Measurements from ENCODE around the gene RGPD4.
A peak's percentile ranks its signal among the peaks of the same experiment; 100 is the strongest.
"Not testable (repeated sequence)": the region's sequence is repeated elsewhere in the genome, so short reads cannot be mapped to it uniquely, and the experiment has no call there.

RGPD4 gene

GRCh38 chr2:107826749-107827148, at the start of gene RGPD4:
Gene RGPD4 (plus strand): TSS chr2:107826892. CDS start chr2:107827014, 122 bp downstream.
- DNase-seq, result not testable (repeated sequence)

DNA sequence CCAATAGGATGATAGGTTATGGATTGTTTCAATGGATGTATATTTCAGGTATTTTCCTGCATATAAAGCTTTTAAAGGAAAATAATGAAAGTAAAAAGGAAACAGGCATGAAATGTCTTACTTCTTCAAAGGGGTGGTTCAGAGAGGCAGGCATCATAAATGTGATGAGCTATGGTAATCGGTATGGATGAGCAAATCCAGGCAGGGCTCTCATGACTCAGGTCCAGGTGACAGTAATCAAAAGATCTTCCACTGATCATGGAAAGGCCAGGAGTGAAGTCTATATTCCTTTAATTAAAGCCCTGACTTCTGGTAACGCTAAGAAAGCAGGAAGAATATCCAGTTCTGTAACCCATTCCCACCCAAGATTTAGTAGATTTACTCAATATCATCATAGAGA, 48.7 kb upstream of the RGPD4 start:
- no peak for DNase-seq

DNA sequence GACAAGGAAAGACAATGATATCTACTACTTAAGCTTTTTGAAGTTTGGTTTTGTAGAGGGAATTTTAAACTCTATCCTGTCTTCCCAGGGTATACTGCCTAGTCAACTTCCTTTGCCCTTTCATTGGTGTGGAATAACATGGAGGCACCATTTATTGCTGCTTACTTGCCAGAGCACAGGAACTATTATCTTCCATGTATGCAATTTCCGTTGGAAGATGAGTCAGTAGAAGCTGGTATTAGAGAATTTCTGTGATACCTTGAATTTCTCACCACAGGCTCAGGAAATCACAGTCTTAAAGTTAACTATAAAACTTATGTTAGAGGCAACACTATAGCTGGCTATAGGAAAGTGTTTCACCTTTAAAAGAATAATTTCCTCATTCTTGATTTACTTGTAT, 40.9 kb upstream of the RGPD4 start:
- DNase-seq, result no peak

- DNase-seq, result no peak
Observed at GRCh38 chr2:107790837-107791236, 35.9 kb upstream of the RGPD4 start.

- no peak for DNase-seq
Observed at GRCh38 chr2:107801498-107801897, 25.2 kb upstream of the RGPD4 start.

- DNase-seq, result no peak
Observed at GRCh38 chr2:107804608-107805498, 21.8 kb upstream of the RGPD4 start.

GRCh38 chr2:107806901-107807300, 19.8 kb upstream of the RGPD4 start:
- no peak for DNase-seq

- no peak for DNase-seq
Observed at GRCh38 chr2:107807988-107808387, 18.7 kb upstream of the RGPD4 start.

- DNase-seq, result peak in 4 of 51 donors; percentile 2 to 11 (median 6)
Observed at GRCh38 chr2:107808959-107809358, 17.7 kb upstream of the RGPD4 start.

DNA sequence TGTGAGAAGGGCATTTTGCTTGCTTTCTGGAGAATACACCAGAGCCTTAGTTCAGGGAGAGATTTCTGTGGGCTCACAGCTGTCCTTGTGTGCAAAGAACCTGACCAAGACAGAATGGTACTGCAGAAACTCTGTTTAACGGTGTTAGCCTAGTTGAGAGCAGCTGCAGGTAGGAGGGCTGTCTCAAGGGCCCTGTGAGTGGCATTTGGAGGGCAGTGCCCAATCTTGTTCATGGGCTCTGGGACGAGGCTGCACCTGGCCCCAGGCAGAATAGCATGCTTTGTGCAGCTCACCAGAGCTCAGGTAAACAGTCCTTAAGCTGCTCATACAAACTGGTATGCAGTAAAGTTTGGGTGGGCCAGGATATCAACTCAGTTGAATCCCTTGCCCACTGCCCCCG, 16.9 kb upstream of the RGPD4 start:
- DNase-seq, result no peak

DNA sequence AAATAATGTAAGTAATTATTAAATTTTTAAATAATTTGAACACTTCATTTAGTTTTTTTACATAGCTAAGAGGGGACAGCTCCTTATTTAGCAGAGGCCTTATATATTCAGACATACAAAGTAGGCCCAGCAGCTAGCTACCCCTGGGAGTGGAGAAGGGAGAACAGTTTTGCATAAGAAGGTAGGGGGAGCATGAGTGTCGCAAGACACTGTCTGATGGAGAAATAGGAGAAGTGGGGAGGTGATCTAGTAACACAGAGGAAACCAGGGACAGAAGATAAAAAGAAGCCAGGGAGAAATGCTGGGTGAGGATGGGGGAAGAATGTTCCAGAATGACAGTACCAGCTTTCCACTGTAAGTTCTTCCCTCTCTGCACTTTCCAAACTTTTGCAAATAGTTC, 16.0 kb upstream of the RGPD4 start:
- DNase-seq, result no peak

DNA sequence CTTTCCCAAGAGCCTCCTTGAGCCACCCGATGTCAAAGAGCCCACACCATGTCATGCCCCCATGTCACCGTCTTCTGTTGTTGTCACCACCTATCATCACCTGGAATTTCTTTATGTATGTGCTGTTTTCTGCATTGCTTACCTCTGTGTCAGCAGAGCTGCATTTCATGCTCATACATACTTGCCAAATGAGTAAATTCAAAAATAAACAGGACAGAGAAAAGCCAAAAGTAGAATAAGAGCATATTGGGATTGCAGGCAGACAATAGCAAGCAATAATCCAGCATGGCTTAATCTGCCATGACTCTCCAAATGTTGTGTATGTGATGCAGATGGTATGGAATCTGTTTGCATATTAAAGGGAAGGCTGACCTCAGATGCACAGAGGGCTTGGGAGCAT, 15.3 kb upstream of the RGPD4 start:
- no peak for DNase-seq

DNA sequence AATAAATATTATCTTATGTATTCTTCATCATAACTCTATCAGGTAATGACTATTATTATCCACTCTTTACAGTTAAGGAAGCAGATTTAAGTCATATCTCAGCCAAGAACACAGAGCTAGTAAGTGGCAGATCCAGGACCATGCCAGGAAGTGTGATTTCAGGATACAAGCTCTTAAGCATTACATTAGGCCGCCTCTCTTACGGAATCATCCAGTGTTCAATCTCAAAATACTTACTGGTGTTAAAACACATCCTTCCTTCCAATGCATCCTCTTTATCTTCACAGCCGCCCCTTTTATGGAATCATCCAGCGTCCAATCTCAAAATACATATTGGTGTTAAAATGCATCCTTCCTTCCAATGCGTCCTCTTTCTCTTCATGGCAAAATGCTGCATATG, 14.7 kb upstream of the RGPD4 start:
- DNase-seq, result no peak

- no peak for DNase-seq
Observed at GRCh38 chr2:107817378-107817777, 9.3 kb upstream of the RGPD4 start.

GRCh38 chr2:107822302-107822701, 4.4 kb upstream of the RGPD4 start:
- no peak for DNase-seq

DNA sequence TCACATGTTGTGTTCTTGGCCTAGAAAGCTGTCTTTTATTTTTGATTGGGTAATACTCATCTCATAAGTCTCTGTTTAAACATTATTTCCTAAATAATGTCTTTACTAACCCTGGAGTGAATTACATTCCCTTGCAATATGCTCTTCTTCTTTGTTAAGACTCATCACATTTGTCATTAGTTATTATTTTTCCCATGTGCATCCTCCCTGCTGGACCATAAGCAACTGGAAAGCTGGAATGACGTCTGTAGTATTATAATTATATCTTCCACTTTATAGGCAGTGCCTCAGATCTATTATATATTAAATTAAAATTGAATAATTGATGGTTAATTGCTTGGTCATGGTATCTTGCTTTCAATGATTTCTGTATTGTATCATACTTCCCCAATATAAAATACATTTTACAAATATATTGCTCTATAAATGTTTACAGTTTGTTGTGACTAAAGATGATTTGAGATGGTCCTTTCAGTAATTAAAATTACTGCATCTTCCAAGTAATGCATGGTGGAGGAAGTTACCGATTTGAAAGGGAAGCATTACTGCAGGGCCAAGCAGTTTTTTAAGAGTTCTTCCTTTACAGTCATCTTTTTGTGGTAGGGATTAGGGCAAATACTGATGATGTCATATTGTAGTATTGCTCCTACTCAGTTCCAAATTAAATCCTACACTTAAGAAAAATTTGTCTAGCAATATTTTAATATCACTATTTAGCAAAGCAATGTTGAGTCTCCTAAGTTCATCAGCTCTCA, 2.1 kb upstream of the RGPD4 start:
- DNase-seq, result no peak

DNA sequence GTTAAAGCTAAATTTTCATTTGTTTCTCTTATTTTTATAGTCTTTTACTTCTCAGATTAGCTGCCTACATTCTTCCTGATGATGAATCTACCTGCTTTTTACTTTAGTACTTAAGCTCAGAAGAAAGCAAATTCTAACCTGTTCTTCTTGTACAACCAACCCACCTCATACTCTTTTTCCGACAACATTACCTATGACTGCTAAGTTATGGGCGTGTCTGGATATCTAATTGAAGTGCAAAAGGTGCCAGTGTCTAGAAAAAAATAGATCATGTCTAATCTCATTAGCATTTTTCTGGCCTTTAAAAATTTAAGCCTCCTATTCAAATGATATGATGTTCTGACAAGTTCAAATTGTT, 1.5 kb upstream of the RGPD4 start:
- no peak for DNase-seq

GRCh38 chr2:107829514-107829913, 2.8 kb downstream of the RGPD4 start:
- not testable (repeated sequence) for DNase-seq

GRCh38 chr2:107833152-107833551, 6.5 kb downstream of the RGPD4 start:
- DNase-seq, result not testable (repeated sequence)

DNA sequence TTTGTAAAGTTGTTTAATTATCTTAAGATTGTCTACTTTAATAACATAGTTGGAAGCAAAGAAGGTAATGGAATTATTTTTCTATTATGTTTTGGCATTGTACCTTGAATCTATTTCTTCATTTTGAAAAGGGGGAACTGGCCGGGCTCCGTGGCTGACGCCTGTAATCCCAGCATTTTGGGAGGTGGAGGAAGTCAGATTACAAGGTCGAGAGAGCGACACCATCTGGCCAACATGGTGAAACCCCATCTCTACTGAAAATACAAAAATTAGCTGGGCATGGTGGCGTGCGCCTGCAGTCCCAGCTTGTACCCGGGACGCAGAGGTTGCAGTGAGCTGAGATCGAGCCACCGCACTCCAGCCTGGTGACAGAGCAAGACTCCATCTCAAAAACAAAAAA, 6.9 kb downstream of the RGPD4 start:
- not testable (repeated sequence) for DNase-seq

GRCh38 chr2:107916121-107916520, 89.4 kb downstream of the RGPD4 start:
- DNase-seq, result not testable (repeated sequence)

- DNase-seq, result not testable (repeated sequence)
Observed at GRCh38 chr2:107916696-107917370, 90.1 kb downstream of the RGPD4 start.
